Germinal center (tissue), 1 donor: ENCODE data around the gene CD70.
A peak's percentile ranks its signal among the peaks of the same experiment; 100 is the strongest.
"Not testable (repeated sequence)": the region's sequence is repeated elsewhere in the genome, so short reads cannot be mapped to it uniquely, and the experiment has no call there.

Experiments
- DNase-seq: peaks from one replicate; pipeline ENCODE4 v3.0.0; 2012; ENCODE audit warnings: mixed read lengths, low spot score

CD70 gene

DNA sequence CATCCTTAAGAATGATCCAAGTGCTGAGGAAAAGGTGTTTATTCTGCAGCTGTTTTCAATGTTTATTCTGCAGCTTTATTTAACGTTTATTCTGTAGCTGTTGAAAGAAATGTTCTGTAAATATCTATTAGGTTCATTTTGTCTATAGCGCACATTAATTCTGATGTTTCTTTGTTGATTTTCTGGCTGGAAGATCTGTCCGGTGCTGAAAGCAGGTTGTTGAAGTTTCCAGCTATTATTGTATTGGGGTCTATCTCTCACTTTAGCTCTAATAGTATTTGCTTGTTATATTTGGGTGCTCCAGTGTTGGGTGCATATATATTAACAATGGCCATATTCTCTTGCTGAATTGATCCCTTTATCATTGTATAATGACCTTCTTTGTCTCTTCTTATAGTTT is 20.2 kb downstream of the CD70 start:
- no peak for DNase-seq

DNA sequence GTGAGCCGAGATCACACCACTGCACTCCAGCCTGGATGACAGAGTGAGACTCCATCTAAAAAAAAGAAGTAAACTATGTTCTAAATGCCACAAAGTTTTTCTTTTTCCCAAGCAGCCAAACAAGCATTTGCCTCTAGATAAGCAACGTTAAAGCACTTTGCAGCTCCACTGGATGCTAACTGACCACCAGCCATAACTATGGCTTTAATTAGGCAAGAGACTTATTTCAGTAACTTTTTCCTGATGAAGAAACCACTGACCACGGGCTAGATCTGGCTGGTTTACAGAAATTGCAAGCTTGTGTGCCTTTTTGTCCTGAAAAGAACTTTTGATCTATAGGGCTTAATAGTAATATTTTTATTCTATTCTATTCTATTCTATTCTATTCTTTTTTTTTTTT is 22.1 kb downstream of the CD70 start:
- no peak for DNase-seq

DNA sequence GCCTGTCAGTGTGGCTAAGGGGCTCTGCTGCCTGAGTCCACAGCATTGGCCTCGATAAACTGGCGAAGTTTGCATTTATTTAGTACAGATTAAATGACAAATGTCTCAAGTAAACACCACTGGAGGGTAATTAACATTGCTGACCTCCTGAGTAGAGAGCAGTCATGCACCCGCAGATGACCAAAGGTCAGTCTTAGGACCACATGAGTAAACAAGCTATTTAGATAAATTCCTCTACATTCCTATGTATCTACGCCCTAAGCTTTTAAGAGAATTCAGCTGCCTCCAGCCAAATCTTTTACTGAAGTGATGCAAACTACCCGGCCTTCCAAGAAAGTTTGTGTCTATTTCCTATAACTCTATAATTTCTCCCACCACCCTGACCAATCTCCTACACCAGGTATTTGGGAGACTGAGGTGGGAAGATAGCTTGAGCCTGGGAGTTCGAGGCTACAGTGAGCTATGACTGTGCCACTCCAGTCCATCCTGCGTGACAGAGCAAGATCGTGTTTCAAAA is 22.9 kb downstream of the CD70 start:
- no peak for DNase-seq

DNA sequence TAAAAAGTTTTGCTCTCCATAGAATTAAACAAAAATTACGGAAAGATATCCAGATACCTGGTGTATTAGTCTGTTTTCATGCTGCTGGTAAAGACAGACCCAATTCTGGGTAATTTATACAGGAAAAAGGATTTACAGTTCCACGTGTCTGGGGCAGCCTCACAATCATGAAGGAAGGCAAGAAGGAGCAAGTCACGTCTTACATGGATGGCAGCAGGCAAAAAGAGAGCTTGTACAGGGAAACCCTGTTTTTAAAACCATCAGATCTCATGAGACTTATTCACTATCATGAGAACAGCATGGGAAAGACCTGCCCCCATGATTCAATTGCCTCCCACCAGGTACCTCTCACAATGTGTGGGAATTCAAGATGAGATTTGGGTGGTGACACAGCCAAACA is 24.2 kb downstream of the CD70 start:
- DNase-seq, result not testable (repeated sequence)

DNA sequence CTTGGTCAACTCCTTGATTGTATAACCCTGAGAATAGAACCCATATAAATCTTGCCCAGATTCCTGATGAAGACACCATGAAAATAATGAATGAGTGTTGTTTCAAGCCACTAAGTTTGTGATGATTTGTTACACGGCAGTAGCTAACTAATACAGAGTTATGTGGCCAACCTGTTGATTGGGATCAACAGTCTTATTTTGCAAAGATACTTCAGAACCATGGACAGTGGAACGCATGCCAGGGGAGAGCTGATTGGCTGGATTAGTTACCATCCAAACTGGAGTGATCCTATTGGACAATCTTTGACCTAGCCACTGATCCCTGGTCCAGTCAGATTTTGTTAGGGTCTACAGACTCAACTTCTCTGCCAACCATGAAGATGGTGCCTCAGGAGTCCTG is 26.6 kb downstream of the CD70 start:
- DNase-seq, result no peak

DNA sequence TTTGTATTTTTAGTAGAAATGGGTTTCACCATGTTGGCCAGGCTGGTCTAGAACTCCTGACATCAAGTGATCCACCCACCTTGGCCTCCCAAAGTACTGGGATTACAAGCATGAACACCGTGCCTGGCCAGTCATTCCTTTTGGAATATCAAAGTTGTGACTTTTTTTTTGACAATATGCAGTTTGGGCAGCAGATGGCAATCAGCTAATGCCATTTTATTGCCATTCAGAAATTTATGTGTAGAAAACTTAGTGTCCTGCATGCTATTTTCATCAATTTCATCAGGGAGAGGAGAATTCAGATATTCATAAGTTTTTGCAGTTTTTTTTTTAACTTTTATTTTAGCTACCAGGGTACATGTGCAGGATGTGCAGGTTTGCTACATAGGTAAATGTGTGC is 28.5 kb downstream of the CD70 start:
- not testable (repeated sequence) for DNase-seq

DNA sequence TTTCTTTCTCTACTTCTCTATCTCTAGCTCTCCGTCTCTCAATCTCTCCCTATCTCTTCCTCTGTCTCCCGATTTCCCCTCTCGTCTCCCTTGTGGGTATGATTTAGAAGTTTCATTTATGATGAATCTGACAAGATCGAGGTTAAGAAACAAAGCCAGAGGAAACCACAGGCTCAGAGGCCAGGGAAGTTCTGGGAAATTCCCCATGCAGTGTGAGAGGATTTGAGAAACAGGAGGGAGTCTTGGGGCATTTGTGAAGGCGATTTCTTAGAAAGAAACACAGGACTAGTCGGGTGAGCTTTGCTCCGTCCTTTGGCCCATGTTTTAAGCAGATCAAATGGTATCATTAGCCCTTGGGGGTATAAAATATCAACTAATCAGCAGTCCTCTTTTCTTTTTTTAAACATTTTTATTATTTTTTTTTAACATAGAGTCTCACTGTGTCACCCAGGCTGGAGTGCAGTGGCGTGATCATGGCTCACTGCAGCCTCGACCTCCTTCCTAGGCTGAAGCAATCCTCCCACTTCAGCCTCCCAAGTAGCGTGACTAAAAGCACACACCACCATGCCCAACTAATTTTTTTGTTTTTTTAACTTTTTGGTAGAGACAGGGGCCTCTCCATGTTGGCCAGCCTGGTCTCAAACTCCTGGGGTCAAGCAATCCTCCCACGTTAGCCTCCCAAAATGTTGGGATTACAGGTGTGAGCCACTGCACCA is 34.3 kb downstream of the CD70 start:
- no peak for DNase-seq

DNA sequence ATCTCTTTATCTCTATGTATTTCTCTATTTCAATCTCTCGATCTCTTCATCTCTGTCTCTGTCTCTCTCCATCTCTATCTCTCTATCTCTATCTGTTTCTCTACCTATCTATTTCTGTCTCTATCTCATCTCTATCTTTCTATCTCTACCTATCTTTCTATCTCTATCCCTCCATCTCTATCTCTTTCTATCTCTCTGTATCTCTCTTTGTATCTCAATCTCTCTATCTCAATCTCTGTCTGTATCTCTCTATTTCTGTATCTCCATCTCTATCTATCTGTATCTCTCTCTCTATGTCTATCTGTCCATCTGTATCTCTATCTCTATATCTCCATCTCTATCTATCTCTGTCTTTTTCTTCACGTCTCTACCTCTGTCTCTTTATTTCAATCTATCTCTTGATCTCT is 34.9 kb downstream of the CD70 start:
- no peak for DNase-seq

DNA sequence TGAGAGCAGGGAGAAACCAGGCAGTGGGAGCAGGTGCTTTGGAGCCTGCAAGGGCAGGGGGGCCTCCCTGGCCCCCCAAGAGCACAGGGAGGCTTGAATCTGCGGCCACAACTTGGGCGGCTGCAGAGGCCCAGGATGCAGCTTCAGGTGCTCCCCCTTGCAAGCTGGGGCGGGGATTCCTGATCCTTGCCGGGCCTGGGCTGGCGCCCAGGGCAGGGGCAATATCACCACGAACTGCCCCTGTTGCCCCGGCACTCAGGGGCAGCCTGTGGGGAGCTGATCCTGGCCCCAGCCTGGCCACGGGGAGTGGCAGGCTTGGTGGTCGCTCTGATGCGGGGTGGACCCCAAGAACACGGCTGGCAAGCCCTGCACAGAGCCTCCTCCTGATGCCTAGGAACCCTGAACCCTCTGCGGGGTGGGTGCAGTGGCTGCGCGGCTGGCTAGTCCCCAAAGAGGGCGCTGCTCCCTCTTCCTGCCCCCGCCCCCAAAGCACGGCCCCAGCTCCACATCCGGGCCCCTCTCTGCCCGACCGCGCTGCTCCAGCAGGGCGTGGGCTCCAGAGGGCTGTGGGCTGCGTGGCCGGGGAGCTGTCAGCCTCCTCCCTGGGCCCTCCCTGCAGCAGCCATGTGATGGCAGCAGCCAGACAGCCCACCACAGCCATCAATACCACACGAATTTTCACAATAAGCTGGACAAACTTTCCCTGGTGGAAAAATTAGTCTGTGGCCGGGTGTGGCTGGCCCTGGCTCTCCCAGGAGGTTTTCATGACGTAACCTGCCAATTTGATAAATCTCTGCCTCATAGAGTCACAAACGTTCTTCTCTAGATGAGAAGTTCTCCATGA is 39.1 kb downstream of the CD70 start:
- peak; percentile 79 for DNase-seq

DNA sequence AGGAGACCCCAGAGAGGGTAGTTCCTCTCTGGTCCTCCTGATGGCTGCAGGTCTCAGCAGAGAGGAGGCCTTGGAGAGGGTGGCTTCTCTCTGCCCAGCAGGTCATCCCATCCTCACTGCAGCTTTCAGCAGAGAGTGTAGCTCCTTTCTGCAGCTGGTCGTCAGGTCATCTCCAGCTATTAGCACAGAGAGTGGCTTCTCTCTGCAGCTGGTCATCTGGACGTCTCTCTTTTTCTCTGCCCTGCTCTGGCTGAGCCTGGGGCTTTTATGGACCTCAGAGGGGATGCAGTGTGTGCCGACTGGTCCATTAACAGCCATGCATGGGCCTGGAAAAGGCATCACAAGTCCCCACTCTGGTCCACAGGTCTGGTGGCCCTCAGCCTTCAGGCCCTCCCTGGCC is 39.9 kb downstream of the CD70 start:
- no peak for DNase-seq

DNA sequence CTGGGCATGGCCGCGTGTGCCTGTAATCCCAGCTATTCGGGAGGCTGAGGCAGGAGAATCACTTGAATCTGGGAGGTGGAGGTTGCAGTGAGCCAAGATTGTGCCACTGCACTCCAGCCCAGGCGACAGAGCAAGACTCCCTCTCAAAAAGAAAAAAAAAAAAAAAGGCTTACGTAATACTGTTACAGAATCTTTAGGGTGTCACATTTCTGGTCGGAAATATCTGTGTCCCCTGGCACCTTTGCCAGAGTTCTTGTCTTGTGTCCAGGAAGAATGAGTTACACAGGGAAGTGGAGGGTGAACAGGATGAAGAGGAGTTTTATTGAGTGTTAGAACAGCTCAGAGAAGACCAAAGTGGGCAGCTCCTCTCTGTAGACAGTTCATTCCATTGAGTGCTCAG is 40.3 kb downstream of the CD70 start:
- DNase-seq, result not testable (repeated sequence)

DNA sequence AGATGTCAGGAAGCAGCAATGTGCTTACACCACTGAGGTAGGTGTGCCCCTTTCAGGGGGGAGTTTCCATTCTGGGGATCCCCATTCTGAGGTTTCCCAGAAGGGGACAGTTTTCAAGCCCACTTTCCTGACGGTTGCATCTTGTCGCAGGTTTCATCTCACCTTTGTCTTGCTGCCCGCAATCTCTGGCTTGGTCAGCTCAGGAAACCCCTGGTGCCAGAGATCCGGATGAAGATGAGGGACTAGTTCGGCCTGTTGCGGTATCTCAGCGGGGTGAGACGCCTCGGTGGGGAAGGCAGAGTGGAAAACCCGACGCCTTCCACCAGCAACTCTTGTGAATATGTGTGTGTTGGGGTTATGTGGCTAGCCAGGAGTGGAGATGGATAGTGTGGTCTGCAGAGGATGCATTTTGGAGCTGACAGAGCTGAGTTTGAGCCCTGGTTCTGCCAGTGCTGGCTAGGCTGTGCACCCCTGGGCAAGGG is 47.0 kb downstream of the CD70 start:
- no peak for DNase-seq

DNA sequence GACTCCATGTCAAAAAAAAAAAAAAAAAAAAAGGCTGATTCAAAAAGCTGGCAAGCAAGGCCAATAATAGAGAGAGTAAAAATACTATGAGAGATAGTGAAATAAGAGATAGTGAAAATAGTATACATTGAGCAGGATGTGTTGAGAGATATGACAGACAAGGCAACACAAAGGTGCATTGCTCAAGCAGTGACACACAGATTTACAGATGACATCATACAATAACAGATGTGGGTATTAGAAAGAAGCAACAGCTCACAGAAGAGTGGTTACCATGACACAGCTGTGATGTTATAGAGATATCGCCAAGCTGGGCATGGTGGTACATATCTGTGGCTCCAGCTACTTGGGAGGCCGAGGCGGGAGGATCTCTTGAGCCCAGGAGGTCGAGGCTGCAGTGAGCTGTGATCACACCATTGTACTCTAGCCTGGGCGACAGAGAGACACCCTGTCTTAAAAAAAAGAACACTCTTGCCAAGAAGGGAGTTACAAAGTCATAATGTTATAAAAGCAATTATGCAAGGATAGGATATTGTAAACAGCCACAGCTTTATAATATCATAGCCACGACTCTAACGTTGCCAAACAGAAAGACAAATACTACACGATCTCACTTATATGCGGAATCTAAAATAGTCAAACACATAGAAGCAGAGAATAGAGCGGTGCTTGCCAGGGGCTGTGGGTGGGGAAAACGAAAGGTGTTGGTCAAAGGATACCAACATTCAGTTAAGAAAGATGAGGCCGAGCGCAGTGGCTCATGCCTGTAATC is 49.8 kb downstream of the CD70 start:
- DNase-seq, result no peak

DNA sequence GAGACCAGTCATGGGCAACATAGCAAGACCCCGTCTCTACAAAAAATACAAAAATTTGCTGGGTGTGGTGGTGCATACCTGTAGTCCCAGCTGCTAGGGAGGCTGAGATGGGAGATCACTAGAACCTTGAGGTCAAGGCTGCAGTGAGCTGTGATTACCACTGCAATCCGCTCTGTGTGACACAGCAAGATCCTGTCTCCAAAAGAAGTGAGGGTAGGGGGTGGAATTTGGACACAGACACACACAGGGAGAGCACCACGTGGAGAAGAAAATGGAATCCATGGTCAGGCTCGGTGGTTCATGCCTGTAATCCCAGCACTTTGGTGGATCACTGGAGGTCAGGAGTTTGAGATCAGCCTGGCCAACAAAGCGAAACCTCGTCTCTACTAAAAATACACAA is 51.4 kb downstream of the CD70 start:
- DNase-seq, result no peak
